ENCODE data around the gene ARL8B. TPM values are rescaled to one million over a fixed set of nuclear protein-coding genes. Genes with fewer than 3 reads are reported as not detected.

The ARL8B gene
- total and polyA plus RNA-seq, 9 of the 15 experiments (the other 6 are each of a cell fraction or from before 2014, with no cell fraction given): 28.5 to 99.4 (median 77.2) TPM

DNA sequence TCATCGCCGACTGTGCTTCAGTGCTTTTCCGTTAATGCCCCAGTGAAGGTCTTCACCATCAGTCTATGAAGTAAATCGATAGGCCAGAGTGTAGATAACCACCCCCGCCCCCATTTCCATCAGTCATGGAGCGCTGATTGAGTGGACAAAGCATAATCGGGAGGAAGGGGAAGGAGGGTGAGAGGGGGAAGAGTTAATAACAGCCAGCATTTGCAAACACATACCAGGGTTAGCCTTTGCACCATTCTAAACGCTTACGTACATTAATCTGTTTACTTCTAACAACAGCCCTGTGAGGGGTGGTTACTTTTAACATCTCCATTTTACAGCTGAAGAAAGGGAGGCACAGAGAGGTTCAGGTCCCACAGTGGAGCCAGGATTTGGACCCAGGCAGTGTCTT lies 92.3 kb downstream of the ARL8B start:
- no peaks in the 10 kb centered on the region for H3K9me3 ChIP-seq (replicated peaks; ENCODE audit: control insufficient read depth, insufficient read depth, low read depth, low read length)
- ChIA-PET CTCF (ENCODE audit: low intra/inter-chr PET ratio) (no interaction called here), POLR2A (no interaction called here)
- ATAC-seq: no peak
- no peaks in the 10 kb centered on the region for H3K27me3 ChIP-seq (ENCODE audit: control insufficient read depth in 2 of 2, insufficient read depth in 2 of 2, low read length in 2 of 2)
- FAIRE-seq: no peak
- DNase-seq (ENCODE audit: extremely low read depth in 1 of 4, low spot score in 3 of 4): no peak
- WGBS (ENCODE audit: insufficient coverage, low coverage, missing lambda C conversion rate): 79% methylated on average over 9 of the region's 9 CpGs
- H2AFZ ChIP-seq (ENCODE audit: low read depth, low read length): no peak overlapping the region
- H3K4me3 ChIP-seq: no peak overlapping the region
- BruUV-seq (replicated peaks): no TSS peak
- in situ Hi-C loops (cut with MboI) (no loop called here), intact Hi-C loops (cut with micrococcal nuclease) (no loop called here)
- H3K4me1 ChIP-seq (replicated peaks in 1 of 2; ENCODE audit: control insufficient read depth in 2 of 2, insufficient read depth in 2 of 2, low read length in 2 of 2): no peaks in the 10 kb centered on the region
- no peak overlapping the region for H3K9ac ChIP-seq (ENCODE audit: insufficient read depth in 1 of 2, low read depth in 2 of 2, low read length in 2 of 2)
- no peaks in the 10 kb centered on the region for H3K79me2 ChIP-seq (ENCODE audit: control insufficient read depth, insufficient read depth, low read length)
- peaks cover 85% of the 10 kb centered on the region for H3K36me3 ChIP-seq (ENCODE audit: control insufficient read depth, insufficient read depth, low read length)
- H3K9me1 ChIP-seq (ENCODE audit: control insufficient read depth, insufficient read depth, low read length): no peaks in the 10 kb centered on the region
- H3K4me2 ChIP-seq (ENCODE audit: insufficient read depth, low read length): no peak overlapping the region
- no peaks in the 10 kb centered on the region for H4K20me1 ChIP-seq (replicated peaks; ENCODE audit: control insufficient read depth, insufficient read depth, low read length)
- H3K27ac ChIP-seq (ENCODE audit: extremely low read depth, low read depth, low read length): no peak overlapping the region
- TF ChIP-seq MCM5 (IDR thresholded peaks at IDR 0.05; ENCODE audit: low read depth) (no peak), AFF4 (CRISPR knock-in tag; IDR thresholded peaks at IDR 0.05) (no peak), ZNF511 (CRISPR knock-in tag; IDR thresholded peaks at IDR 0.05) (no peak), CHD4 (IDR thresholded peaks at IDR 0.05; ENCODE audit: insufficient read depth, insufficient replicate concordance, low read depth, low read length, poor library complexity, severe bottlenecking) (no peak), RBM25 (IDR thresholded peaks at IDR 0.05; ENCODE audit: low read depth, low read length, severe bottlenecking) (no peak), ZNF75A (CRISPR knock-in tag; IDR thresholded peaks at IDR 0.05) (no peak)
- TF ChIP-seq, protein P1, sequence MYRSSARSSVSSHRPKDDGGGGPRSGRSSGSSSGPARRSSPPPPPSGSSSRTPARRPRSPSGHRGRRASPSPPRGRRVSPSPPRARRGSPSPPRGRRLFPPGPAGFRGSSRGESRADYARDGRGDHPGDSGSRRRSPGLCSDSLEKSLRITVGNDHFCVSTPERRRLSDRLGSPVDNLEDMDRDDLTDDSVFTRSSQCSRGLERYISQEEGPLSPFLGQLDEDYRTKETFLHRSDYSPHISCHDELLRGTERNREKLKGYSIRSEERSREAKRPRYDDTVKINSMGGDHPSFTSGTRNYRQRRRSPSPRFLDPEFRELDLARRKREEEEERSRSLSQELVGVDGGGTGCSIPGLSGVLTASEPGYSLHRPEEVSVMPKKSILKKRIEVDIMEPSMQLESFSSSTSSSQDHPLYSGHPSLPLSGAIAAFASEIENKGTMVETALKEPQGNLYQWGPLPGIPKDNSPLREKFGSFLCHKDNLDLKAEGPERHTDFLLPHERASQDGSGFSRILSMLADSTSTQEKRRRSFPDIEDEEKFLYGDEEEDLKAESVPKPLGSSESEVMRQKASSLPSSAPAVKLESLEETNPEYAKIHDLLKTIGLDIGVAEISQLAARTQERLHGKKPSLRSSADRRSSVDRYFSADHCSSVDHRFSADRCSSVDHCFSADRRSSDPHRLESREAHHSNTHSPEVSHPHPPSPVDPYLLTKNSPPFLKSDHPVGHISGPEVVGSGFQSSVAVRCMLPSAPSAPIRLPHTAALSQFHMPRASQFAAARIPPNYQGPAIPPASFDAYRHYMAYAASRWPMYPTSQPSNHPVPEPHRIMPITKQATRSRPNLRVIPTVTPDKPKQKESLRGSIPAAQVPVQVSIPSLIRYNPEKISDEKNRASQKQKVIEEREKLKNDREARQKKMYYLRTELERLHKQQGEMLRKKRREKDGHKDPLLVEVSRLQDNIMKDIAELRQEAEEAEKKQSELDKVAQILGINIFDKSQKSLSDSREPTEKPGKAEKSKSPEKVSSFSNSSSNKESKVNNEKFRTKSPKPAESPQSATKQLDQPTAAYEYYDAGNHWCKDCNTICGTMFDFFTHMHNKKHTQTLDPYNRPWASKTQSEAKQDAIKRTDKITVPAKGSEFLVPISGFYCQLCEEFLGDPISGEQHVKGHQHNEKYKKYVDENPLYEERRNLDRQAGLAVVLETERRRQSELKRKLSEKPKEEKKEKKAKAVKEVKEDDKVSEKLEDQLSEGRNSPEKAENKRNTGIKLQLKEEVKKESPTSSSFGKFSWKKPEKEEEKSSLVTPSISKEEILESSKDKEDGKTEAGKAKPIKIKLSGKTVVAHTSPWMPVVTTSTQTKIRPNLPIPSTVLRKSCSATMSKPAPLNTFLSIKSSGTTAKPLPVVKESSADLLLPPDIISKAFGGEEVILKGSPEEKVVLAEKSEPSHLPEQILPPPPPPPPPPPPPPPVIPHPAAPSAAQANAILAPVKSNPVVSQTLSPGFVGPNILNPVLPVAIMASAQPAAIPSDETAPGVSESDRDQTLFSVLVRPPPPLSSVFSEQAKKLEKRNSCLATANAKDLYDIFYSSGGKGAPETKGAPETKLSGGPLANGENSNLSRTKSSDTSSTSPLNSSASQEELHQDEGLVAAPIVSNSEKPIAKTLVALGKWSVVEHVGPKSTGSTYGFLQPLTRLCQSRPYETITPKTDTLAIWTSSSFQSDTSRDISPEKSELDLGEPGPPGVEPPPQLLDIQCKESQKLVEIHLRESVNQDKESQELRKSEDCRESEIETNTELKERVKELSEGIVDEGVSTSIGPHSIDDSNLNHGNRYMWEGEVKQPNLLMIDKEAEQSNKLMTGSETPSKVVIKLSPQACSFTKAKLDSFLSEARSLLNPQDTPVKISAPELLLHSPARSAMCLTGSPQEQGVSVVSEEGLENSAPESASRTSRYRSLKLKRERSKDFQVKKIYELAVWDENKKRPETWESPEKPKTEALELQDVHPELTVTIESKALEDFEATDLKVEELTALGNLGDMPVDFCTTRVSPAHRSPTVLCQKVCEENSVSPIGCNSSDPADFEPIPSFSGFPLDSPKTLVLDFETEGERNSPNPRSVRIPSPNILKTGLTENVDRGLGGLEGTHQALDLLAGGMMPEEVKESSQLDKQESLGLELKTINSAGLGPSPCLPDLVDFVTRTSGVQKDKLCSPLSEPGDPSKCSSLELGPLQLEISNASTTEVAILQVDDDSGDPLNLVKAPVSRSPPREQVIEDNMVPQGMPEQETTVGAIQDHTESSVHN (IDR thresholded peaks at IDR 0.05; ENCODE audit: borderline replicate concordance in 1 of 2, low read depth in 1 of 2): no peak
- TF ChIP-seq, protein P2, sequence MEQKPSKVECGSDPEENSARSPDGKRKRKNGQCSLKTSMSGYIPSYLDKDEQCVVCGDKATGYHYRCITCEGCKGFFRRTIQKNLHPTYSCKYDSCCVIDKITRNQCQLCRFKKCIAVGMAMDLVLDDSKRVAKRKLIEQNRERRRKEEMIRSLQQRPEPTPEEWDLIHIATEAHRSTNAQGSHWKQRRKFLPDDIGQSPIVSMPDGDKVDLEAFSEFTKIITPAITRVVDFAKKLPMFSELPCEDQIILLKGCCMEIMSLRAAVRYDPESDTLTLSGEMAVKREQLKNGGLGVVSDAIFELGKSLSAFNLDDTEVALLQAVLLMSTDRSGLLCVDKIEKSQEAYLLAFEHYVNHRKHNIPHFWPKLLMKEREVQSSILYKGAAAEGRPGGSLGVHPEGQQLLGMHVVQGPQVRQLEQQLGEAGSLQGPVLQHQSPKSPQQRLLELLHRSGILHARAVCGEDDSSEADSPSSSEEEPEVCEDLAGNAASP (IDR thresholded peaks at IDR 0.05): no peak

All from K562 (cell line).